Fibroblast of skin of right quadriceps (primary cell): Measurements from ENCODE around the gene ITGA11.

ENCODE experiments used
- DNase-seq: peaks from one replicate; pipeline ENCODE4 v3.0.0-alpha.2; 2013

Gene ITGA11

DNA sequence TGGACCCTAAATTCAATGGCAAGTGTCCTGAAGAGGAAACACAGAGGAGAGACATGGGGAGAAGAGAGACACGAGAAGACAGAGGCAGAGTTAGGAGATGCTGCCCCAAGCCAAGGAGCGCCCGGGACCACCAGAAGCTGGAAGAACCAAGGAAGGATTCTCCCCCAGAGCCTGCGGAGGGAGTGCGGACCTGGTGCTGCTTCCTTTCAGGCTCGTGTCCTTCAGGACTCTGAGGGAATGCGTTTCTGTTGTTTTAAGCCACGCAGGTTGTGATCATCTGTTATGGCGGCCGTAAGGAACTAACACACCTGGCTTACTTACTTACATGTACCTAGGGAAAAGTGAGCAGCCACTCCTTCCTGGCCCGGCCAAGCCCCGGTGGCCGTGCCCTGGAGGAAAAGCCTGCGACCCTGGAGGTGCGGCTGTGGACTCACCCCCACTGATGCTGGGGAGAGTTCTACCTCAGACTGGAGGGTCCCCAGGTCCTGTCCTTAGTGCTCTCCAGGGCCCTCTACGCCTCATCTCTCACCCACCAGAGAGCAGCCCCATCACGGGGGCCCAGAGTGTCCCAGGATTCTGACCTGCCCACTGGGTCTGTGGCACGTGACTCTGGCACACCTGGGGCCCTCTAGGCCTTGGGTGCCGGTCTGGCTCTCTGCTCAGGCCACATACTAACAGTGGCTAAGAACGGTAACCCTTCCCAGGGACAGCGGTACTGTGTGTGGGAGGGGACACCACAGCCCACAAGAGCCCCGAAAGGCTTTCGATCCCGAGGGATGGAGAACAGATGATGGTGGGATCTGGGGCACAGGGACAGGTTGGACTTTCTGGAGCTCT is 61.8 kb downstream of the ITGA11 start:
- DNase-seq, result no peak

DNA sequence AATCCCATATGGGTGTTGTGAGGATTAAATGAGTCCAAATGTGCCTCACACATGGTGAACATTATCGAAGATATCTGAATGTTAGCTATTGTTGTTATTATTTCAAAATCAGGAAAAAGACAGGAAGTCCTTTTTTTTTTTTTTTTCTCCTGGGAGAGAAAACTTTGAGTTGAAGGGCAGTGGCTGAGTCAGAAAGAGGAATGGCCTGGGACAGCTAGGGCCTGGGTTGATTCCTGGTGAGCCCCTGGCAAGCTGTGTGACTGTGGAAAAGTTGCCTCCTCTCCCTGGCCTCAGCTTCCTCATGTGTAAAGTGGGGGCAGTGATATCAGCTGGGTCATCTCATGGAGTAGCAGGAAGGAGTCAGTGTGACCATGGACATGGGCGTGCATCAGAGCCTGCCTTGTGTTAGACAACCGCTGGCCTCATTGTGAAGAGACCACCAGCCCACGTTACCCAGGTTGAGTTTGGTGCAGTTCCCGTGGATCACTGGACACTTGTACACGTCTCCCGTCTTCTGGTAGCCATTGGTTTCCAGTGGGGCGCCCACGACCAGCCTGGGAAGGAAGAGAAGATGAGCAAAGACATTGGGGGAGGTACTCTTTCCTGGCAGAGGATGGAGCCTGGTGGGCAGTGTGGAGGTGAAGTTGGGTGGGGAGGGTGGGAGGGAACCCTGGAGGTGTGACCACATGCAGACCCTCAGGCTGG is 63.1 kb downstream of the ITGA11 start:
- DNase-seq, result peak; percentile 61

DNA sequence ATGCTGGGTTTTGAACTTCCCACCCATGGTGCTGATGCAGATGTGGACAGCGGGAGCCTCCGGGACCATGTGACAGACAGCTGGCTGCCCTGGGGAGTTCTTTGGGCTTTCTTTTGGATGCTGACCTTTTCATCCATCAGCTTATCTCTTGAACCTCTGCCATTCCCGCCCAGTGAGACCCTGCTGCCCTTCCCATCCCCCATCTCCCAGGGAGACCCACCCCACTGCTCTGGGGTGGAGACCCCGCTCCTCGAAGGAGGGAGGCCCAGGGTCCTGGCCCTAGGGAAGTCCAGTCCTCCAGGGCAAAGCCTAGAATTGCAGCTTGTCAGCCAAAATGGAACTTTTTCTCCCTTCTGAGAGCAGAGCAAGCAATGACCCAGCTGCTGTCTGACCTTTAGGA is 64.0 kb downstream of the ITGA11 start:
- DNase-seq, result no peak

GRCh38 chr15:68367226-68367625 is 64.7 kb downstream of the ITGA11 start:
- no peak for DNase-seq

DNA sequence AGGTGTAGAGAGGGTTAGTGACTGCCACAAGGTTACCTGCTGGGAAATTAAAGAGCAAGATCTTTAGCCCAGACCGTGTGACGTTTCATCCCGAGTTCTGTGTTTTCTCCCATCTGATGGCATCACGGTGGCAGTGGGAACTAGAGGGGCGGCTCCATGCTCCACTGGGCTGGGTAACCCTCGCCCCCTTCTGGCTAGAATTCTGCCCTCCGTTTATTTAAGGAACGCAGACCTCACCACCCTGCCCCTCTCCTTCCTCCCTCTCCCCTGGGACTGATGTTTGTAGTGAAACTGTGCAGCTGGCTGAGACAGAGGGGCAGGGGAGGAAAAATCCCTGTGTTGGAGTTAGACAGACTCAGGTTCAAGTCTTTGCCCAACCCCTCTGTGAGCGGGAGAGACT is 65.6 kb downstream of the ITGA11 start:
- no peak for DNase-seq

GRCh38 chr15:68365770-68366169 is 66.2 kb downstream of the ITGA11 start:
- DNase-seq, result no peak

DNA sequence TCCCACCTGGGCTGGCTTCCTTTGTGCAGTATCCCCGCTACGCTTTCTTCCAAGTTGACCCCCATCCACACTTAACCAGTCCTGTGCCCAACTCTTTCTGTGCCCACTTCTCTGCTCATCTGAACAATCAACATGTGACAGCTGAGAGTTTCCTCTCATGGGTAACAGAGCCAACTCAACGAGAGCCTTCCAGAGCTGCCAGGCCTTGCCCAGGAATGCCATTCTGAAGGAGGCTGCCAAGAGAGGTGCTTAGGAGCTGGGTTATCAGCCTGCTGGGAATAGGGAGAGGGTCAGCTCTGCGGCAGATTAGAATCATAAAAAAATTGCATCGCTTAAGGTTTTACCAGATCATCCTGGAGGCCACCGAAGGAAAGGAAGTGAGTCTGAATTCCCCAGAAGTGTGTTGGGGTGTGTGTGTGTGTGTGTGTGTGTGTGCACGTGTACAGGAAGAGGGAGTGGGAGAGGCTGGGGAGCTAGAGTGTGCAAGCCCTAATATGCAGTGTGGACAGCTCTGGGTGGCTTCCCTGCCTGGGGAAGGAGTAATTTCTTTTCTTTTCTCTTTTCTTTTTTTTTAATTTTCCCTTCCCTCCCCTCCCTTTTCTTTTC is 66.7 kb downstream of the ITGA11 start:
- no peak for DNase-seq

DNA sequence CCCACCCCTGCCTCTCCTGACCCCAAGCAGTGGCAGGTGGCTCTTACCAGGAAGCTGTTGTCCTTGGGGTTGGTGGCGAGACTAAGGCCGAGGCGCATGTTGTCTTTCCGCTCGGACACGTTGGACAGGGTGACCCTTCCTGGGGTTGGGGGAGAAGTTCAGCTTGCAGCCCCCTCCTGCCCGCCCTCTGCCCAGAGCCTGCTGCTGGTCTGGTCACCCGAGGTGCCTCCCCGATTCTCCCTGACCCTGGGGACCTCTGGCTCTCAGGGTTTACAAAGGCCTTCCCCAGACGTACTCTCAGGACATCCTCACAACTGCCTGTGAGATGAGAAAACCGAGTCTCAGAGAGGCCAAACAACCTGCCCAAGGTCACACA is 67.3 kb downstream of the ITGA11 start:
- no peak for DNase-seq

GRCh38 chr15:68364028-68364659 is 67.8 kb downstream of the ITGA11 start:
- DNase-seq, result no peak

GRCh38 chr15:68363353-68363752 is 68.6 kb downstream of the ITGA11 start:
- DNase-seq, result no peak

DNA sequence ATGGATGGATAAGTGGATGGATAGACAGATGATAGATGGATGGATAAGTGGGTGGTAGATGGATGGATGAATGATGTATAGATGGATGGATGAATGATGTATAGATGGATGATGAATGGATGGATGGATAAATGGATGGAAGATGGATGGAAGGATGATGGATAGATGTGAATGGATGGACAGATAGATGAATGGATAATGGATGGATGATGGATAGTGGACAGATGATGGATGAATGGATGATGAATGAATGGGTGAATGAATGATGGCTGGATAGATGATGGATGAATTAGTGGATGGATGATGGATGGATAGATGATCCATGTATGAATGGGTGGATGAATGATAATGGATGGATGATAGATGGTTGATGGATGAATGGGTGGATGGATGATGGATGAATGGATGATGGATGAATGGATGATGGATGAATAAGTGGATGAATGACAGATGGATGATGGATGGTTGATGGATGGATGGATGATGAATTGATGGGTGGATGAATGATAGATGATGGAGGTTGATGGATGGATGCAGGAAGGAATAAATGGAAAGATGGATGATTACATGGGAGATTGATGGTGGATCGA is 69.3 kb downstream of the ITGA11 start:
- no peak for DNase-seq

- DNase-seq, result no peak
These were observed 71.2 kb downstream of the ITGA11 start for GRCh38 chr15:68360721-68361120.

DNA sequence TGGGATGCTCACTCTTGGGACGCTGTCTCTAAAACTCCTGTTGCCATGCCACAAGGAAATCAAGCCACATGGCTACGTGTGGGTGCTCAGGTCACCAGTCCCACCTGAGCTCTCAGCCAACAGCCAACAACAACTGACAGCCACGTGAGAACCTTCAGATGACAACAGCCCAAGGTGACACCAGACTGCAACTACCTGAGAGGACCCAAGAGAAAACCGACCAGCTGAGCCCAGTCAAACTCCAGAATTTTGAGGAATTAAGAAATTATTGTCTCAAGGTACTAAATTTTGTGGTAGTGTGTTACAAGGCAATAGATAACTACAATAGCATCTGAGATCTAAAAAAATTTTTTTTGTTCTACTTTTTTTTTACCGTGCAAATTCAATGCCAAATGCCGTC is 75.2 kb downstream of the ITGA11 start:
- no peak for DNase-seq

- DNase-seq, result peak; percentile 94
These were observed 77.0 kb downstream of the ITGA11 start for GRCh38 chr15:68354923-68355322.

DNA sequence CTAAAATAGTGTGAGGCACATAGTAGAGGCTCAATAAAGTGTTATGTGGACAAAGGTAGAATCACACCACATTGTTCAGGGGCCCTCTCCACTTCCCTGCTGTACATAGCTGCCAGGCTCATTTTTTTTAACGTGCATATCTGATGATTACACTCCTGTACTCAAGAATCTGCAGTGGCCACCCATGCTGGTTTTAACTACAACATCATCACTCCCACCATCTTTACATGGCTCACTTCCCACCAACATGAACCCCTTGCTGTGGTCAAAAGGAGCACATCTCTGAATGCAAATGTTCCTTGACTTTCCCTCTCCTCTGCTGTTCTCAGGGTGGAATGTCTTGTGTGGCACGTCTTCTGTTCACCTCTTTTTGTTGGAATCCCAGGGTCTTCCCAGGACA is 77.7 kb downstream of the ITGA11 start:
- DNase-seq, result no peak

- peak; percentile 57 for DNase-seq
These were observed 78.4 kb downstream of the ITGA11 start for GRCh38 chr15:68353421-68354135.

GRCh38 chr15:68352401-68353062 is 79.4 kb downstream of the ITGA11 start:
- peak; percentile 96 for DNase-seq

GRCh38 chr15:68349151-68349550 is 82.8 kb downstream of the ITGA11 start:
- DNase-seq, result peak; percentile 80

DNA sequence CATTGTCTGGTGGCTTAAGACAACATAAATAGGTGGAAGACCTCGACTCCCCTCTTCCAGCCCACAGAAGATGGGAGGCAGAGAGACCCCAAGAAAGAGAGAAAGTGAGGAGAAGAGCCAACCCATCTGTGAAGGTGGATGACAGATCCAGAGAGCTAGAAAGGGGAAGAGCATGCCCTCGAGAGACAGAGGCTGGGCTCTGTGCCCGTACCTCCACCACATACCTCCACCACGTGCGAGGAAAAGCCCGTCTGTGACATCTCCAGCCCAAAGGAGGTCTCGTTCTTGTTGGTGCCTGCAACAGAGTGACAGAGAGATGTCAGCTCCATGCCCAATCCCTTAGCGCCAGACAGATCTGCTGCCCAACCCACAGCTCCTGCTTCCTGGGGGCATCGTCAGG is 83.4 kb downstream of the ITGA11 start:
- no peak for DNase-seq

DNA sequence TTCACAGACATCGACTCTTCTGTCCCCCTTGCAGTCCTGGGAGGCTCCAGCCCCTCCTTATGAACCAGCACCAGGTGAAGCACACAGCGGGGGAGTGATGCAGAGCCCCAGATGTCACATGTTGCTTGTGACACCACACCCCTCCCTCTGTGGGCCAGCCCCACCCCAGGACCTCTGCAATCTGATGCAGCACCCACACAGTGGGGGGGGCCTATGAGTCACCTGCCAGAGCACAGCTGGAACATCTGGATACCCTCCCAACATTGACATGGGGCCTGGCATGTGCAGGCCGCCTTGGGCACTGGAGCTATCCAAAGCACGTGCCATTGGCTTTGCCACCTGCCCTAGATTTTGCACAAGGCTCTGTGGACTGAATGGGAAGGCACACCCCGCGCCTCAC is 83.9 kb downstream of the ITGA11 start:
- DNase-seq, result no peak

DNA sequence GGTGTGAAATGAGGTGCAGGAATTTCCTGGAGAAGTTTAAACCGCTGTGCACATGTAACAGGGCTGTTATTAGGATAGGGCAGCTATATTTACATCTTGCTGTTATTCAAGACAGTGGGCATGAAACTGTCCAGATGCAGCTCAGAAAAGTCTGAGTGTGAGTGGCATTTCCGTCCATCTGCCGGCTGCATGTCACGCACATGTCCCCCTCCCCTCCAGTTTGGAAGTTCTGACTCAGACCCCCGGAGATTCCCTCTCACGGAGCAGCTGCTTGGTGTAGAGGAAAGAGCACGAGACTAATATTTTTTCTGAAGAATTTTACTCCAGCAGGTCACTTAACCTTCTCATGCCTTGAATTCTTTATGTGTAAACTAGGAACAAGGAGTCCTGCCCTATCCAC is 84.6 kb downstream of the ITGA11 start:
- peak; percentile 75 for DNase-seq

DNA sequence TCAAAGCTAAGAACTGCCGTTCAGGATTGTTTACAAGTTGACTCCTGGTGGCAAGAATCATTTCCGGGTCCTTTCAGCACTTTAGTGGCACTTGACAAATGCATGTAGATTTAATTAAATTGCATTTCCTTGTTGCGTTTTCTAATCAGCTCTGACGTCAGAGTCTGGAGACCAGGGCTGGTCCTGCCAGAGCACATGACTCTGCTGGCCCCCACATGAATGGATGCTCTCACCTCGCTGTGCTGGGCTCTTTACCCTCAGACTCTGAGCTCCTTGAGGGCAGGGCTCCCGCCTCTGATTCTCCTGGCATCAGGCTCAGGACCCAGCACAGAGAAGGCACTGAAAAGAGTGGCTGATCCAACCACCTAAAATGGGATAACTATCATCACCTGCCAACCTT is 85.0 kb downstream of the ITGA11 start:
- DNase-seq, result no peak
